AG04450 (cell line): ENCODE results near the gene INSC. TPM values are rescaled to one million over a fixed set of nuclear protein-coding genes. Genes with fewer than 3 reads are reported as not detected.

ENCODE experiments used
- CTCF ChIA-PET: fragments of 300-600, 350-600 bp; formaldehyde crosslinking; extraction: SDS; loops from one replicate; lab custom pipeline; 2022; ENCODE audit warnings: antibody characterized with exemption, inconsistent platforms; lab: Charles Lee
- POLR2A ChIA-PET: fragments of 350-600 bp; formaldehyde crosslinking; extraction: SDS; loops from one replicate; lab custom pipeline; 2021; ENCODE audit warnings: antibody characterized with exemption, inconsistent platforms; lab: Yijun Ruan, JAX
- DNase-seq: peaks from one replicate; pipeline ENCODE4 v3.0.0-alpha.2; 2011; ENCODE audit warnings: low read depth, low spot score
- H3K27ac ChIP-seq: one replicate; pipeline ENCODE4 v1.5.1; 2012; ENCODE audit warnings: low read depth, low read length, control low read depth
- H3K27me3 ChIP-seq: one replicate; pipeline ENCODE4 v1.6.0; 2012; ENCODE audit warnings: low read length; ENCODE audit not compliant: control insufficient read depth, insufficient read depth
- H3K4me3 ChIP-seq: 2 replicates; pipeline ENCODE4 v1.5.1; 2011; ENCODE audit warnings: mild to moderate bottlenecking, low read depth, low read length, control low read depth
- H3K9me3 ChIP-seq: 2 replicates; pipeline ENCODE4 v1.5.1; 2012; ENCODE audit warnings: low read length; ENCODE audit not compliant: control insufficient read depth, insufficient read depth
- CTCF ChIP-seq: IDR thresholded peaks from 2 replicates; pipeline ENCODE4 v1.5.1; 2011; ENCODE audit warnings: low read depth, low read length, control low read depth, inconsistent platforms
- polyA plus RNA-seq: library from polyadenylated mRNA; depleted of rRNA; stranded (reverse); fragments of >200 nt; gene quantifications from 2 replicates; pipeline ENCODE4 v1.2.3, GENCODE V29; 2011

INSC gene
- polyA plus RNA-seq, 1 experiment: 0.53 TPM

GRCh38 chr11:15223318-15223717 is 108.6 kb downstream of the INSC start:
- Histone ChIP-seq H3K9me3 (no peaks in the 10 kb centered on the region), H3K27me3 (no peaks in the 10 kb centered on the region), H3K27ac (no peak overlapping the region), H3K4me3 (no peak overlapping the region)
- CTCF ChIA-PET: no interaction called here
- no peak for DNase-seq
- no peak for TF ChIP-seq CTCF
- POLR2A ChIA-PET: no interaction called here

- CTCF ChIA-PET: interaction anchor here (0.9 kb wide), 1 partner anchor 1390 kb away, joined by 3 read pairs; no protein-coding TSS in a partner anchor
- POLR2A ChIA-PET: no interaction called here
- DNase-seq: no peak
- H3K27me3 ChIP-seq: no peaks in the 10 kb centered on the region
- no peak overlapping the region for H3K27ac ChIP-seq
- H3K9me3 ChIP-seq: no peaks in the 10 kb centered on the region
- TF ChIP-seq CTCF: no peak
- no peak overlapping the region for H3K4me3 ChIP-seq
These were observed 109.7 kb downstream of the INSC start for GRCh38 chr11:15224466-15224865.

GRCh38 chr11:15227011-15227410 is 112.3 kb downstream of the INSC start:
- CTCF ChIA-PET: no interaction called here
- no peak for TF ChIP-seq CTCF
- no peak for DNase-seq
- POLR2A ChIA-PET: no interaction called here
- Histone ChIP-seq H3K4me3 (no peak overlapping the region), H3K9me3 (no peaks in the 10 kb centered on the region), H3K27ac (no peak overlapping the region), H3K27me3 (no peaks in the 10 kb centered on the region)

GRCh38 chr11:15228331-15228849 is 113.7 kb downstream of the INSC start:
- CTCF ChIA-PET: interaction anchor here (0.9 kb wide), 1 partner anchor 12 kb away, joined by 3 read pairs; no protein-coding TSS in a partner anchor
- H3K27me3 ChIP-seq: no peaks in the 10 kb centered on the region

More at GRCh38 chr11:15228331-15228849, 113.7 kb downstream of the INSC start:
- no peak for TF ChIP-seq CTCF
- no peak overlapping the region for H3K27ac ChIP-seq
- POLR2A ChIA-PET: no interaction called here
- no peaks in the 10 kb centered on the region for H3K9me3 ChIP-seq
- no peak overlapping the region for H3K4me3 ChIP-seq
- DNase-seq: no peak
